ENCODE measurements around the gene PLG.
"Not testable (repeated sequence)": the region's sequence is repeated elsewhere in the genome, so short reads cannot be mapped to it uniquely, and the experiment has no call there.

The PLG gene

GRCh38 chr6:160690458-160690857 lies 11.6 kb upstream of the PLG start:
- Mint-ChIP-seq H3K27me3 (no peaks in the 10 kb centered on the region), H3K36me3 (no peaks in the 10 kb centered on the region), H3K9me3 (peaks cover 4% of the 10 kb centered on the region), H3K27ac (no peak overlapping the region), H3K4me3 (no peak overlapping the region), H3K4me1 (no peaks in the 10 kb centered on the region)
- CTCF ChIA-PET, result no interaction called here
- DNase-seq, result no peak

- no peak for DNase-seq
- Mint-ChIP-seq H3K4me1 (no peaks in the 10 kb centered on the region), H3K4me3 (no peak overlapping the region), H3K36me3 (no peaks in the 10 kb centered on the region), H3K9me3 (peaks cover 4% of the 10 kb centered on the region), H3K27ac (no peak overlapping the region), H3K27me3 (no peaks in the 10 kb centered on the region)
- CTCF ChIA-PET, result no interaction called here
Measured at GRCh38 chr6:160691617-160692016, 10.4 kb upstream of the PLG start.

GRCh38 chr6:160692369-160692959 lies 9.6 kb upstream of the PLG start:
- Mint-ChIP-seq H3K4me3 (no peak overlapping the region), H3K9me3 (peaks cover 4% of the 10 kb centered on the region), H3K27me3 (no peaks in the 10 kb centered on the region), H3K4me1 (no peaks in the 10 kb centered on the region), H3K36me3 (no peaks in the 10 kb centered on the region), H3K27ac (no peak overlapping the region)
- CTCF ChIA-PET, result no interaction called here
- DNase-seq, result no peak

GRCh38 chr6:160695025-160695424 lies 7.0 kb upstream of the PLG start:
- H3K4me1 Mint-ChIP-seq, H3K9me3 Mint-ChIP-seq, H3K27me3 Mint-ChIP-seq, H3K4me3 Mint-ChIP-seq, H3K36me3 Mint-ChIP-seq, DNase-seq, H3K27ac Mint-ChIP-seq, CTCF ChIA-PET: not testable (repeated sequence)

GRCh38 chr6:160695622-160696021 lies 6.4 kb upstream of the PLG start:
- H3K4me3 Mint-ChIP-seq, H3K36me3 Mint-ChIP-seq, H3K27ac Mint-ChIP-seq, DNase-seq, H3K9me3 Mint-ChIP-seq, CTCF ChIA-PET, H3K4me1 Mint-ChIP-seq, H3K27me3 Mint-ChIP-seq: not testable (repeated sequence)

GRCh38 chr6:160696884-160697283 lies 5.2 kb upstream of the PLG start:
- H3K27ac Mint-ChIP-seq, H3K4me3 Mint-ChIP-seq, H3K4me1 Mint-ChIP-seq, DNase-seq, CTCF ChIA-PET, H3K9me3 Mint-ChIP-seq, H3K36me3 Mint-ChIP-seq, H3K27me3 Mint-ChIP-seq: not testable (repeated sequence)

- Mint-ChIP-seq H3K27ac (no peak overlapping the region), H3K4me1 (no peaks in the 10 kb centered on the region), H3K9me3 (no peaks in the 10 kb centered on the region), H3K4me3 (no peak overlapping the region), H3K36me3 (no peaks in the 10 kb centered on the region), H3K27me3 (no peaks in the 10 kb centered on the region)
- CTCF ChIA-PET, result no interaction called here
- no peak for DNase-seq
Measured at GRCh38 chr6:160697826-160698225, 4.2 kb upstream of the PLG start.

- H3K27ac Mint-ChIP-seq, H3K27me3 Mint-ChIP-seq, H3K4me3 Mint-ChIP-seq, H3K4me1 Mint-ChIP-seq, DNase-seq, H3K9me3 Mint-ChIP-seq, H3K36me3 Mint-ChIP-seq, CTCF ChIA-PET: not testable (repeated sequence)
Measured at GRCh38 chr6:160704688-160705087, 2.6 kb downstream of the PLG start.

GRCh38 chr6:160708993-160709392 lies 6.9 kb downstream of the PLG start:
- H3K27ac Mint-ChIP-seq, H3K4me3 Mint-ChIP-seq, DNase-seq, H3K27me3 Mint-ChIP-seq, H3K9me3 Mint-ChIP-seq, CTCF ChIA-PET, H3K4me1 Mint-ChIP-seq, H3K36me3 Mint-ChIP-seq: not testable (repeated sequence)

- H3K4me3 Mint-ChIP-seq, result no peak overlapping the region
- H3K27me3 Mint-ChIP-seq, result no peaks in the 10 kb centered on the region
- no peaks in the 10 kb centered on the region for H3K4me1 Mint-ChIP-seq
- no peak for DNase-seq
- CTCF ChIA-PET, result no interaction called here
- no peaks in the 10 kb centered on the region for H3K36me3 Mint-ChIP-seq
- no peaks in the 10 kb centered on the region for H3K9me3 Mint-ChIP-seq
- H3K27ac Mint-ChIP-seq, result no peak overlapping the region
Measured at GRCh38 chr6:160714731-160715316, 12.8 kb downstream of the PLG start.

- Mint-ChIP-seq H3K36me3 (no peaks in the 10 kb centered on the region), H3K4me3 (no peak overlapping the region), H3K4me1 (no peaks in the 10 kb centered on the region), H3K27ac (no peak overlapping the region), H3K9me3 (no peaks in the 10 kb centered on the region), H3K27me3 (no peaks in the 10 kb centered on the region)
- no peak for DNase-seq
- CTCF ChIA-PET, result no interaction called here
Measured at GRCh38 chr6:160730911-160731310, 28.9 kb downstream of the PLG start.

GRCh38 chr6:160733050-160733646 lies 31.1 kb downstream of the PLG start:
- H3K36me3 Mint-ChIP-seq, result no peaks in the 10 kb centered on the region
- DNase-seq, result peak; percentile 40
- H3K27me3 Mint-ChIP-seq, result no peaks in the 10 kb centered on the region
- no peaks in the 10 kb centered on the region for H3K4me1 Mint-ChIP-seq
- no peak overlapping the region for H3K27ac Mint-ChIP-seq
- CTCF ChIA-PET, result interaction anchor here (0.6 to 1.9 kb wide), 8 partner anchors 18 to 1096 kb away, joined by 3 to 9 read pairs (median 5); no protein-coding TSS in a partner anchor
- no peak overlapping the region for H3K4me3 Mint-ChIP-seq
- no peaks in the 10 kb centered on the region for H3K9me3 Mint-ChIP-seq

- Mint-ChIP-seq H3K27ac (no peak overlapping the region), H3K4me3 (no peak overlapping the region), H3K4me1 (no peaks in the 10 kb centered on the region), H3K27me3 (no peaks in the 10 kb centered on the region), H3K36me3 (no peaks in the 10 kb centered on the region), H3K9me3 (no peaks in the 10 kb centered on the region)
- no peak for DNase-seq
- CTCF ChIA-PET, result interaction anchor here (0.7 to 1.6 kb wide), 4 partner anchors 11 to 852 kb away, joined by 3 to 6 read pairs (median 3); no protein-coding TSS in a partner anchor
Measured at GRCh38 chr6:160734627-160735026, 32.6 kb downstream of the PLG start.

GRCh38 chr6:160735523-160735922 lies 33.5 kb downstream of the PLG start:
- H3K4me1 Mint-ChIP-seq, result no peaks in the 10 kb centered on the region
- H3K36me3 Mint-ChIP-seq, result no peaks in the 10 kb centered on the region
- CTCF ChIA-PET, result no interaction called here
- no peaks in the 10 kb centered on the region for H3K27me3 Mint-ChIP-seq
- no peak for DNase-seq
- no peak overlapping the region for H3K27ac Mint-ChIP-seq
- no peak overlapping the region for H3K4me3 Mint-ChIP-seq
- H3K9me3 Mint-ChIP-seq, result no peaks in the 10 kb centered on the region

GRCh38 chr6:160737934-160738333 lies 35.9 kb downstream of the PLG start:
- H3K9me3 Mint-ChIP-seq, result no peaks in the 10 kb centered on the region
- no peaks in the 10 kb centered on the region for H3K36me3 Mint-ChIP-seq
- H3K4me1 Mint-ChIP-seq, result no peaks in the 10 kb centered on the region
- DNase-seq, result no peak
- H3K27ac Mint-ChIP-seq, result no peak overlapping the region
- H3K4me3 Mint-ChIP-seq, result no peak overlapping the region
- CTCF ChIA-PET, result interaction anchor here (0.5 kb wide), 1 partner anchor 211 kb away, joined by 3 read pairs; no protein-coding TSS in a partner anchor
- H3K27me3 Mint-ChIP-seq, result no peaks in the 10 kb centered on the region
